MCF 10A (cell line): ENCODE measurements around the gene SDC3. TPM values are rescaled to one million over a fixed set of nuclear protein-coding genes. Genes with fewer than 3 reads are reported as not detected.

Experiments
- BruUV-seq: library from RNA; stranded (reverse); fragments of 400-500 nt; replicated peaks from 2 replicates; lab custom pipeline; 2021; lab: Mats Ljungman, UMichigan
- CTCF ChIA-PET: fragments of 300-600 bp; sonication (Branson Sonifier 250); formaldehyde crosslinking; extraction: SDS; loops from one replicate; lab custom pipeline; 2021; ENCODE audit warnings: antibody characterized with exemption, inconsistent platforms; lab: Yijun Ruan, JAX
- POLR2A ChIA-PET: fragments of 300-600, 350-650 bp; sonication (Branson Sonifier 250); formaldehyde crosslinking; extraction: SDS; loops from one replicate; lab custom pipeline; 2020; ENCODE audit warnings: antibody characterized with exemption, inconsistent platforms; lab: Yijun Ruan, JAX
- DNase-seq: peaks from one replicate; pipeline ENCODE4 v3.0.0-alpha.2; 2018; ENCODE audit not compliant: unreplicated experiment
- H3K27ac Mint-ChIP-seq: one replicate; pipeline ENCODE4 v1.8.0; 2022; ENCODE audit warnings: mild to moderate bottlenecking, low read depth, mixed read lengths; ENCODE audit not compliant: unreplicated experiment
- H3K27me3 Mint-ChIP-seq: one replicate; pipeline ENCODE4 v1.8.0; 2022; ENCODE audit warnings: mixed read lengths; ENCODE audit not compliant: insufficient read depth, unreplicated experiment
- H3K36me3 Mint-ChIP-seq: one replicate; pipeline ENCODE4 v1.8.0; 2022; ENCODE audit warnings: mild to moderate bottlenecking, moderate library complexity, mixed read lengths; ENCODE audit not compliant: insufficient read depth, unreplicated experiment
- H3K4me1 Mint-ChIP-seq: one replicate; pipeline ENCODE4 v1.8.0; 2022; ENCODE audit warnings: mixed read lengths; ENCODE audit not compliant: insufficient read depth, unreplicated experiment
- H3K4me3 Mint-ChIP-seq: one replicate; pipeline ENCODE4 v1.8.0; 2022; ENCODE audit warnings: mild to moderate bottlenecking, moderate library complexity, mixed read lengths; ENCODE audit not compliant: unreplicated experiment
- H3K9me3 Mint-ChIP-seq: one replicate; pipeline ENCODE4 v1.8.0; 2022; ENCODE audit warnings: mixed read lengths; ENCODE audit not compliant: unreplicated experiment
- CTCF ChIP-seq: fragments of 200-600 bp; IDR thresholded peaks from one replicate; pipeline ENCODE4 v1.8.0; 2022; ENCODE audit warnings: antibody characterized with exemption, mild to moderate bottlenecking; ENCODE audit not compliant: unreplicated experiment
- intact Hi-C: fragments of 100-400 bp; cut with micrococcal nuclease; formaldehyde crosslinking; loops from 2 replicates; pipeline ENCODE4 v1.14.1; 2022
- total RNA-seq: library from RNA; stranded (reverse); gene quantifications from 2 replicates; pipeline ENCODE4 v1.2.3, GENCODE V29; 2022

Gene SDC3
- total RNA-seq, 1 experiment from 2014 or later = 21.7 TPM

- BruUV-seq = no TSS peak
- Mint-ChIP-seq H3K9me3 (no peaks in the 10 kb centered on the region), H3K27me3 (peaks cover 9% of the 10 kb centered on the region), H3K4me1 (peaks cover 8% of the 10 kb centered on the region), H3K36me3 (no peaks in the 10 kb centered on the region), H3K4me3 (no peak overlapping the region), H3K27ac (no peak overlapping the region)
- intact Hi-C loops = no loop called here
- DNase-seq = no peak
- TF ChIP-seq CTCF = no peak
- POLR2A ChIA-PET = no interaction called here
- CTCF ChIA-PET = interaction anchor here (0.8 kb wide), 1 partner anchor 23 kb away, joined by 3 read pairs; no protein-coding TSS in a partner anchor
Observed at GRCh38 chr1:30850607-30851006, 58.0 kb downstream of the SDC3 start.

DNA sequence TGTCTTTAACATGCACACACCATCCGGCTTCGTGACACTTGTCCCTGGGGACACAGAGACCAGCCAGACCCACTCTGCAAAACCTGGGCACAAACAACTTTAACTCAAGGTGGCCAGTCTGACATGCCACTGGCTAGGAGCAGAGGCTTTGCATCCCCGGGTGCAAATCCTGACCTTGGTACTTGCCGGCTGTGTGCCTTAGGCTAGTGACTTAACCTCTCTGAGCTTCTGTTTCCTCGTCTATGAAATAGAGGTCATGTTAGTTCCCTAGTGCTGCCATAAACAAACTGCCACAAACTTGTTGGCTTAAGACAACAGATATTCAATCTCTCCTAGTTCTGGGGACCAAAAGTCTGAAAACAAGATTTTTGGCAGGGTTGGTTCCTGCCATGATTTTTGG lies 60.4 kb downstream of the SDC3 start:
- Mint-ChIP-seq H3K4me1 (peaks cover 8% of the 10 kb centered on the region), H3K27ac (no peak overlapping the region), H3K36me3 (no peaks in the 10 kb centered on the region), H3K9me3 (no peaks in the 10 kb centered on the region), H3K4me3 (no peak overlapping the region), H3K27me3 (peaks cover 34% of the 10 kb centered on the region)
- no peak for TF ChIP-seq CTCF
- intact Hi-C loops = no loop called here
- DNase-seq = no peak
- ChIA-PET POLR2A (no interaction called here), CTCF (interaction anchor here (0.6 to 1.3 kb wide), 2 partner anchors 15 to 46 kb away, joined by 3 to 7 read pairs; no protein-coding TSS in a partner anchor)
- BruUV-seq = no TSS peak

DNA sequence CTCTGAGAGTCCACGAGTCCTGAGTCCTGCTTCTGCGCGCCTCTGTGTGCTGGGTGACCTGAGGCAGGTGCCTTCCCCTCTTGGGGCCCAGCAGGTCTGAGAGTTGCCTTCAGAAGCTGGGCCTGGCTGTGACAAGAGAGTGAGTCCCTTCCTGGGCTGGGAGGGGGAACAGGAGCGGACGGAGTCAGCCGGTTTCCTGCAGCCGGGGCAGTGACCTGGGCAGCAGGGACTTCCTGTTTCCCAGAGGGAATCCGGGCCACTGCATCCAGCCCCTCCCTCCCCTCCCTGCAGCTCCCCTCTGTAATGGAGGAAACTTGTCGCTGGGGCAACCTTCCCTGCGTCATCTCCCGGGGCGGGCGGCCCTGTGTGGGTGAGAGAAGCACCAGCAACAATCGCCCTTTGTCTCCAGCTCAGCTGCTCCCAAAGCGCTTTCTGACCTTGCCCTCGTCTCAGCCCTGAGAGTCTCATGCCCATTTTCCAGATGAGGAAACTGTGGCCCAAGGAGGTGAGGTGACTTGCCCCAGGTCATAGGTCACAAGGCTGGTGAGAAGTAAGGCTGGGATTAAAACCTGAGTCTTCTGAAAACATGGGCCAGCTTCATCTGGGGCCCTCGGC lies 61.1 kb downstream of the SDC3 start:
- ChIA-PET POLR2A (no interaction called here), CTCF (interaction anchor here (0.6 to 1.5 kb wide), 3 partner anchors 36 to 46 kb away, joined by 4 to 7 read pairs (median 4); no protein-coding TSS in a partner anchor)
- no peak for DNase-seq
- no peak overlapping the region for H3K27ac Mint-ChIP-seq
- no peak for TF ChIP-seq CTCF
- BruUV-seq = no TSS peak
- H3K4me1 Mint-ChIP-seq = peaks cover 6% of the 10 kb centered on the region
- H3K27me3 Mint-ChIP-seq = peaks cover 41% of the 10 kb centered on the region
- H3K4me3 Mint-ChIP-seq = no peak overlapping the region
- H3K9me3 Mint-ChIP-seq = no peaks in the 10 kb centered on the region
- H3K36me3 Mint-ChIP-seq = no peaks in the 10 kb centered on the region
- intact Hi-C loops = no loop called here

GRCh38 chr1:30846587-30846986 lies 62.0 kb downstream of the SDC3 start:
- Mint-ChIP-seq H3K4me1 (no peaks in the 10 kb centered on the region), H3K27ac (no peak overlapping the region), H3K36me3 (no peaks in the 10 kb centered on the region), H3K4me3 (no peak overlapping the region), H3K9me3 (no peaks in the 10 kb centered on the region), H3K27me3 (peaks cover 50% of the 10 kb centered on the region)
- no peak for DNase-seq
- CTCF ChIA-PET = interaction anchor here (1.1 to 1.5 kb wide), 2 partner anchors 44 to 45 kb away, joined by 4 read pairs; no protein-coding TSS in a partner anchor
- POLR2A ChIA-PET = interaction anchor here (0.6 to 1.0 kb wide), 2 partner anchors 21 to 23 kb away, joined by 3 to 4 read pairs; no protein-coding TSS in a partner anchor
- no peak for TF ChIP-seq CTCF
- intact Hi-C loops = no loop called here
- no TSS peak for BruUV-seq
